ENCODE data around the gene RPA3.

The RPA3 gene

DNA sequence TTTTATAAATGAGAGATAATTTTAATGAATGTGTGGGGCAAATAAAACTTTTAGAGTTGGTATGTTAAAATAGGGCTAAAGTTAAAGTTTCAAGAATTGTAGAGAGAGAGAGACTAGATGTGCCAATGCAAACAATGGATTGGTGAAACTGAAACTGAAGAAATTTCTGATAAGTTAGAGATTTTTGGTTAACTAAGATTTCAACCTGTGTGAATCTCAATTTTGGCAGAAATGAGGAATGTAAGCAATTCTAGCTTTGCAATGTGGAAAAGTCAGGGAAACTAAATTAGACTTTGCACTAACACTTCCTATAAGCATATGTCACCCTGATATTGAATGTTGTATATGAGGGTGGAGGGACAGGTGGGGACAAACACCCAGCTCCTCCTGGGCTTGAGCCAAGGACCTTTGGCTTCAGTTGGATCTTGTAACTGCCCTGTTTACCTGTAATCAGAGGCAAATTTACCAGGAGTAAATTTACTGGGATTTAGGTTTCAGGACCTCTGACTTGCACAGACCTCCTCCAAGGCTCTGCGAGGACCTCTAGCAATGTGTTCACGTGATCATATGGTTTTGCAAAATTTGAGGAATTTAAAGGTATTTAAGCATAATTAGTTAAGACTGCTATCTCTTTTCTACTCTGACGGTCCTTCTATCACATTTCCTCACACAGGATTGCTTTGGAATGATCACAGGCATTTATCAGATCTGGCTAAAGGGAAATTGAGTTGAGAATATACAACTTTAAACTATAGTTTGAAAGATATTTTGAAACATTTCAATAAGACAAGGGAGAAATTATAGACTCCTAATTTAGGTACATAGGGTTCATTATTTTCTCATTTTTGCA lies 33.1 kb upstream of the RPA3 start:
- H2AFZ ChIP-seq: no peak overlapping the region
- H3K27ac ChIP-seq: no peak overlapping the region
- H3K9me3 ChIP-seq (ENCODE audit: control insufficient read depth, low read length): no peaks in the 10 kb centered on the region
- no peaks in the 10 kb centered on the region for H3K36me3 ChIP-seq (ENCODE audit: control insufficient read depth, insufficient read depth, low read length)
- peak overlapping the region; percentile 7 for H3K4me2 ChIP-seq (ENCODE audit: low read length)
- H3K79me2 ChIP-seq: no peaks in the 10 kb centered on the region
- peaks cover 8% of the 10 kb centered on the region for H3K4me1 ChIP-seq
- no peaks in the 10 kb centered on the region for H3K27me3 ChIP-seq (ENCODE audit: control insufficient read depth, insufficient read depth, low read length)
- H3K4me3 ChIP-seq (ENCODE audit: low read depth, low read length): no peak overlapping the region
- no peak overlapping the region for H3K9ac ChIP-seq
- TF ChIP-seq, protein P1, sequence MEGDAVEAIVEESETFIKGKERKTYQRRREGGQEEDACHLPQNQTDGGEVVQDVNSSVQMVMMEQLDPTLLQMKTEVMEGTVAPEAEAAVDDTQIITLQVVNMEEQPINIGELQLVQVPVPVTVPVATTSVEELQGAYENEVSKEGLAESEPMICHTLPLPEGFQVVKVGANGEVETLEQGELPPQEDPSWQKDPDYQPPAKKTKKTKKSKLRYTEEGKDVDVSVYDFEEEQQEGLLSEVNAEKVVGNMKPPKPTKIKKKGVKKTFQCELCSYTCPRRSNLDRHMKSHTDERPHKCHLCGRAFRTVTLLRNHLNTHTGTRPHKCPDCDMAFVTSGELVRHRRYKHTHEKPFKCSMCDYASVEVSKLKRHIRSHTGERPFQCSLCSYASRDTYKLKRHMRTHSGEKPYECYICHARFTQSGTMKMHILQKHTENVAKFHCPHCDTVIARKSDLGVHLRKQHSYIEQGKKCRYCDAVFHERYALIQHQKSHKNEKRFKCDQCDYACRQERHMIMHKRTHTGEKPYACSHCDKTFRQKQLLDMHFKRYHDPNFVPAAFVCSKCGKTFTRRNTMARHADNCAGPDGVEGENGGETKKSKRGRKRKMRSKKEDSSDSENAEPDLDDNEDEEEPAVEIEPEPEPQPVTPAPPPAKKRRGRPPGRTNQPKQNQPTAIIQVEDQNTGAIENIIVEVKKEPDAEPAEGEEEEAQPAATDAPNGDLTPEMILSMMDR (IDR thresholded peaks at IDR 0.05): no peak

DNA sequence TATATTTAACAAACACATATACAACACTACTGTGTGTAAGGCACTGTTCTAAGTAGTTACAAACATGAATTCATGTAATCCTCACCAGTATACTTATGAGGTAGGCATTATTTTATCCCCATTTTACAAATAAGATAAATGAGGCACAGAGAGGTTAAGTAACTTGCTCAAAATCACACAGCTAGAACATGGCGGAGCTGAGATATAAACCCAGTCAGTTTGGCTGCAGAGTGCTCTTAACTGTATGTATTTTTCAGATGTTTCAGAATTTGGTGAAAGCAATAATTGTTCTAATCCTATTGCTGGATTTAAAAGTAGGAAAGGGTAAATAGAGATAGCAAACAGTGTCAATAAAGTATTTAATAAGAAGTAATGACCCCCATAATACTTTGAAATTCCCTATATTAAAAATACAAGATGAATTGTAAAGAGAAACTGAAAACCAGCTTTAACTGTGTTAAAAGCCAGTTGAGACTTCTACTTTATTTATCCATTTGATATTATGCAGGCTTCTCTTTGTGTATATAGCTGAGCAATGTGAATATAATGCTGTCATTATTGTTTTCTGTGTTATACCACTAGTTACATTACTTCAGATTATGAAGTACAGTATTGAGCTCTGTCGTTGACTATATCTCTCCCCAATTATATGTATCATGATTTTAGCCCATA lies 32.3 kb upstream of the RPA3 start:
- Histone ChIP-seq H3K36me3 (ENCODE audit: control insufficient read depth, insufficient read depth, low read length) (no peaks in the 10 kb centered on the region), H3K79me2 (no peaks in the 10 kb centered on the region), H3K9me3 (ENCODE audit: control insufficient read depth, low read length) (no peaks in the 10 kb centered on the region), H3K4me1 (peaks cover 8% of the 10 kb centered on the region), H3K27ac (no peak overlapping the region), H3K4me2 (ENCODE audit: low read length) (no peak overlapping the region), H3K9ac (no peak overlapping the region), H3K27me3 (ENCODE audit: control insufficient read depth, insufficient read depth, low read length) (no peaks in the 10 kb centered on the region), H3K4me3 (ENCODE audit: low read depth, low read length) (no peak overlapping the region), H2AFZ (no peak overlapping the region)
- TF ChIP-seq, protein P1 (IDR thresholded peaks at IDR 0.05): no peak

DNA sequence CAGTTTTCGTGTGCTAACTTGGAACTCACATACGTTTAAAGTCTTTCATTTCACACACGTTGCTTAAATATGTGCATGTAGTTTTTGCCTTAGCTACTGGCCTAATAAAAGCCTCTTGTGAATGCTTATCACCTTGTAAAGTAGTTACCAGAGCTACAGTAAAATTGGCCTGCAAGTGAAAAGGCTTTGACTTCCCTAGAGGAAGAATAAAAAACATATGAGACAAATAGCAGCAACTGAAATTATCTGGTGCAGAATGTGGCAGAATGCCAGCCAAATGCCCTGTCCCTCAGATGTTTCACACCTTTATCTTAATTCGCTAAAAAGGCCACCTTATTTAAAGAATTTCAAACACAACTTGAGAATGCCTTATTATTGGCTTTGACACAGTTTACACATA lies 28.1 kb upstream of the RPA3 start:
- H3K4me3 ChIP-seq (ENCODE audit: low read depth, low read length): no peak overlapping the region
- H3K9ac ChIP-seq: no peak overlapping the region
- no peak overlapping the region for H3K4me2 ChIP-seq (ENCODE audit: low read length)
- no peak overlapping the region for H2AFZ ChIP-seq
- no peak overlapping the region for H3K27ac ChIP-seq
- TF ChIP-seq, protein P1 (IDR thresholded peaks at IDR 0.05): no peak
- H3K9me3 ChIP-seq (ENCODE audit: control insufficient read depth, low read length): no peaks in the 10 kb centered on the region
- no peaks in the 10 kb centered on the region for H3K36me3 ChIP-seq (ENCODE audit: control insufficient read depth, insufficient read depth, low read length)
- peaks cover 4% of the 10 kb centered on the region for H3K4me1 ChIP-seq
- no peaks in the 10 kb centered on the region for H3K27me3 ChIP-seq (ENCODE audit: control insufficient read depth, insufficient read depth, low read length)
- no peaks in the 10 kb centered on the region for H3K79me2 ChIP-seq

DNA sequence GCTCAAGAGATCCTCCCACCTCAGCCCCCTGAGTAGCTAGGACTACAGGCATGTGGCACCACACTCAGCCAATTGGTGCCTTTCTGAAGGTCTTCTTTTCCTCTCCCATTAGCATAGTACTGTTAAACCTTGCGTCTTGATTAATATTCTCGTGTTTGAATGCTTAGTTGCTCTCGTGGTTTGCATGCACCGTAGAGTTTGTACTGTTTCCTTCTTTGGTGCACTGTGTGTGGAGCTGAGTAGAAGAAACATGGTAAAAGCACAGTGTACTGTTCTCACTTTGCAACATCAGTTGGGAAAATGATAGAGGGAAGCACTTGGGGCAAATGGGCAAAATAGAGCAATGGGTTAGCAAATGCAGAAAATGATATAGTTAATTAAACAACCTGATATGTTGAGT lies 27.6 kb upstream of the RPA3 start:
- Histone ChIP-seq H3K9me3 (ENCODE audit: control insufficient read depth, low read length) (no peaks in the 10 kb centered on the region), H3K36me3 (ENCODE audit: control insufficient read depth, insufficient read depth, low read length) (no peaks in the 10 kb centered on the region), H3K4me3 (ENCODE audit: low read depth, low read length) (no peak overlapping the region), H3K4me2 (ENCODE audit: low read length) (no peak overlapping the region), H3K27me3 (ENCODE audit: control insufficient read depth, insufficient read depth, low read length) (no peaks in the 10 kb centered on the region), H3K9ac (no peak overlapping the region), H3K79me2 (no peaks in the 10 kb centered on the region), H2AFZ (no peak overlapping the region), H3K27ac (no peak overlapping the region), H3K4me1 (peaks cover 2% of the 10 kb centered on the region)
- TF ChIP-seq, protein P1 (IDR thresholded peaks at IDR 0.05): no peak

All from parathyroid adenoma (tissue), 2 donors.